ENCODE results near the gene ZNF680.

The ZNF680 gene

GRCh38 chr7:64521409-64521984, 41.4 kb downstream of the ZNF680 start:
- DNase-seq (ENCODE audit: low read depth), result no peak
- TF ChIP-seq CTCF (conservative IDR thresholded peaks at IDR 0.05; ENCODE audit: low read length), result no peak
- H3K4me3 ChIP-seq (ENCODE audit: low read length), result no peak overlapping the region

GRCh38 chr7:64516451-64516850, 46.4 kb downstream of the ZNF680 start:
- no peak for DNase-seq (ENCODE audit: low read depth)
- TF ChIP-seq CTCF (conservative IDR thresholded peaks at IDR 0.05; ENCODE audit: low read length), result no peak
- no peak overlapping the region for H3K4me3 ChIP-seq (ENCODE audit: low read length)

- no peak for DNase-seq (ENCODE audit: low read depth)
- no peak for TF ChIP-seq CTCF (conservative IDR thresholded peaks at IDR 0.05; ENCODE audit: low read length)
- no peak overlapping the region for H3K4me3 ChIP-seq (ENCODE audit: low read length)
Measured at GRCh38 chr7:64515781-64516180, 47.1 kb downstream of the ZNF680 start.

- no peak overlapping the region for H3K4me3 ChIP-seq (ENCODE audit: low read length)
- DNase-seq (ENCODE audit: low read depth), result no peak
- TF ChIP-seq CTCF (conservative IDR thresholded peaks at IDR 0.05; ENCODE audit: low read length), result no peak
Measured at GRCh38 chr7:64515330-64515729, 47.5 kb downstream of the ZNF680 start.

- H3K4me3 ChIP-seq (ENCODE audit: low read length), result no peak overlapping the region
- TF ChIP-seq CTCF (conservative IDR thresholded peaks at IDR 0.05; ENCODE audit: low read length), result no peak
- no peak for DNase-seq (ENCODE audit: low read depth)
Measured at GRCh38 chr7:64509583-64509982, 53.3 kb downstream of the ZNF680 start.

- no peak for TF ChIP-seq CTCF (conservative IDR thresholded peaks at IDR 0.05; ENCODE audit: low read length)
- no peak overlapping the region for H3K4me3 ChIP-seq (ENCODE audit: low read length)
- no peak for DNase-seq (ENCODE audit: low read depth)
Measured at GRCh38 chr7:64504581-64505120, 58.2 kb downstream of the ZNF680 start.

GRCh38 chr7:64498270-64498669, 64.6 kb downstream of the ZNF680 start:
- no peak overlapping the region for H3K4me3 ChIP-seq (ENCODE audit: low read length)
- no peak for DNase-seq (ENCODE audit: low read depth)
- no peak for TF ChIP-seq CTCF (conservative IDR thresholded peaks at IDR 0.05; ENCODE audit: low read length)
